GM23248 (cell line): ENCODE data around the gene HEPACAM. TPM values are rescaled to one million over a fixed set of nuclear protein-coding genes. Genes with fewer than 3 reads are reported as not detected.

ENCODE experiments used
- DNase-seq: peaks from one replicate; pipeline ENCODE4 v3.0.0-alpha.2; 2015
- H2AFZ ChIP-seq: fragments of 200-600 bp; sonication (generic); 2 replicates; pipeline ENCODE4 v1.6.1; 2016; ENCODE audit warnings: antibody characterized with exemption
- H3F3A ChIP-seq: fragments of 200-600 bp; sonication (generic); 2 replicates; pipeline ENCODE4 v1.6.1; 2016; ENCODE audit warnings: mild to moderate bottlenecking, antibody characterized with exemption, mixed run types; ENCODE audit not compliant: insufficient read depth
- H3K27ac ChIP-seq: fragments of 200-600 bp; sonication (generic); 2 replicates; pipeline ENCODE4 v1.5.1; 2016; ENCODE audit warnings: mild to moderate bottlenecking
- H3K27me3 ChIP-seq: fragments of 200-600 bp; sonication (generic); replicated peaks from 2 replicates; pipeline ENCODE4 v1.6.1; 2016; ENCODE audit warnings: mild to moderate bottlenecking; ENCODE audit not compliant: insufficient read depth
- H3K36me3 ChIP-seq: fragments of 200-600 bp; sonication (generic); 2 replicates; pipeline ENCODE4 v1.6.1; 2016; ENCODE audit warnings: low read depth, mild to moderate bottlenecking
- H3K4me1 ChIP-seq: fragments of 200-600 bp; sonication (generic); 2 replicates; pipeline ENCODE4 v1.6.1; 2016; ENCODE audit warnings: mild to moderate bottlenecking; ENCODE audit not compliant: insufficient read depth
- H3K4me2 ChIP-seq: fragments of 200-600 bp; sonication (generic); one replicate; pipeline ENCODE4 v1.6.1; 2016; ENCODE audit warnings: mild to moderate bottlenecking; ENCODE audit not compliant: unreplicated experiment
- H3K4me3 ChIP-seq: fragments of 200-600 bp; sonication (generic); 2 replicates; pipeline ENCODE4 v1.5.1; 2016; ENCODE audit warnings: mild to moderate bottlenecking
- H3K79me2 ChIP-seq: fragments of 200-600 bp; sonication (generic); 2 replicates; pipeline ENCODE4 v1.6.1; 2016; ENCODE audit warnings: mild to moderate bottlenecking; ENCODE audit not compliant: insufficient read depth
- H3K9ac ChIP-seq: fragments of 200-600 bp; sonication (generic); 2 replicates; pipeline ENCODE4 v1.6.1; 2016; ENCODE audit warnings: mild to moderate bottlenecking
- H3K9me2 ChIP-seq: fragments of 200-600 bp; sonication (generic); 2 replicates; pipeline ENCODE4 v1.6.1; 2016; ENCODE audit warnings: mixed run types, mild to moderate bottlenecking, moderate library complexity; ENCODE audit not compliant: insufficient read depth
- H3K9me3 ChIP-seq: fragments of 200-600 bp; sonication (generic); one replicate; pipeline ENCODE4 v1.6.1; 2017; ENCODE audit warnings: low read depth
- H4K20me1 ChIP-seq: fragments of 200-600 bp; sonication (generic); 2 replicates; pipeline ENCODE4 v1.6.0; 2016; ENCODE audit not compliant: insufficient read depth
- EZH2 ChIP-seq: fragments of 200-600 bp; sonication (generic); IDR thresholded peaks from 2 replicates; pipeline ENCODE4 v1.6.1; 2018; ENCODE audit warnings: antibody characterized with exemption, mild to moderate bottlenecking; ENCODE audit not compliant: insufficient read depth, poor library complexity, severe bottlenecking
- EZH2phosphoT487 ChIP-seq: fragments of 200-600 bp; sonication (generic); IDR thresholded peaks from 2 replicates; pipeline ENCODE4 v1.6.1; 2018; ENCODE audit warnings: antibody characterized with exemption, moderate library complexity, mild to moderate bottlenecking, low read depth; ENCODE audit not compliant: insufficient read depth
- WGBS, 2 experiments: methylation state at CpG; one replicate each; pipeline ENCODE4 v1.1.6; 2015 to 2017; ENCODE audit warnings: low lambda C conversion rate in 2 of 2, low coverage in 1 of 2; ENCODE audit errors: missing lambda C conversion rate in 2 of 2; 5-methylcytosine and 5-hydroxymethylcytosine counted together
- in situ Hi-C: fragments of 300-500 bp; cut with MboI; formaldehyde crosslinking; loops from 2 replicates; pipeline ENCODE4 v1.15.0; 2020
- polyA plus RNA-seq: library from polyadenylated mRNA; unstranded; fragments of >200 nt; fragmentation: Nextera tagmentation; extraction: Ambion mirVana; gene quantifications from 2 replicates; pipeline ENCODE4 v1.2.1, GENCODE V29; 2016
- total RNA-seq: library from RNA; depleted of rRNA; stranded (reverse); fragments of >200 nt; shearing (Covaris generic); gene quantifications from 2 replicates; pipeline ENCODE4 v1.2.3, GENCODE V29; 2014

The HEPACAM gene
- total and polyA plus RNA-seq, 2 experiments from 2014 or later, result not detected

DNA sequence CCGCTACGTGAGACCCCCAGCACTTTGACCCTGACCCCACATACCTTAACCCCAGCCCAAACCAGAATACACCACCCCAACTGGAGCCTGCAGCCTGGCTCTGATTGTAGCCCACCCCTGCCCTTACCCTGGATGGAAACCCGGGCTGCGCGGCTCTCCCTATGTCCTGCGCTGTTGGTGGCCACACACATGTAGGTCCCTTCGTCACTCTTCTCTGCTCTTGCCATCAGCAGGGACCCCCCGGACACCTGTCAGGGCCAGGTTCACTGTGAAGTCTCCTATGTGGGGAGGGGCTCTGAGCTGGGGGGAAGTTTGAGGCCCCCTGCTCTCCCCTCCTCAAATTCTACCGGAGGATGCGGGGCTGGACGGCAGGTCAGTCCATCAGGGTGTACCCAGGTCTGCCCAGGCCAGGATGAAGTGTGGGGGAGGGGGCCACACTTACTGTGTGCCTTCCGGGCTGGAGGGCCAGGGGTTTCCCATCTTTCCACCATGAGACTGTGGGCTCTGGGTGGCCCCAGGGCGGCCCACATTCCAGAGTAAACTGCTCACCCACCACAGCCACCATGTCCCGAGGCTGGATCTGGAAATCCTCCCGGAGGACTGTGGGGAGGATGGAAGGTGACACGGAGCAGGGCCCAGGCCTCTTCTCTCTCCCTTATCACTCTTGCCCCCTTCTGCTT, 39.6 kb downstream of the HEPACAM start:
- H3K9ac ChIP-seq, result no peak overlapping the region
- 92 to 94% methylated on average over 14 to 16 of the region's 16 CpGs for WGBS, 2 experiments

DNA sequence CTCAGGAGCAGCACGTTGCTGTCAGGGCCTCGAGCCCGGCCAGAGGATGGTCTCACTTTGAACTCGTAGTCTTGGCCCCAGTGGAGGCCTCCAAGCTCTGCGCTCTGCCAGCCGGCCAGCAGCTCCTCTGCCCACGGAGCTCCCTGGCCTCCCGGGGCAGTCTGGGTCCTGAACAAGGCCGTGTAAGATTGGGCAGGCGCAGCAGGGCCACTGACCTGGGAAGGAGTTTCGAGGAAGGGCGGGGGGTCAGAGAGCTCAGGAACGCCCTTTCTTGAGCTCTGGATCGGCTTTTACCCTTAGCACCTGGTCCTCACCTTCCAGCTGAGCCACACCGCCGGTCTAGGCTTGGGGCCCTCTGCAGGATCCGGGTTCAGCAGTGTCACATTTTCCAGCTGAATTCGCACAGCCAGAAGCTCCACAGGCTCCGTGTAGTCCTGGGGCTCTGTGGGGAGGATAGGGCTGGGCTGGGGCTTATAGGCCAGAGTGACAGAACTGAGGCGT, 40.3 kb downstream of the HEPACAM start:
- no peak for TF ChIP-seq EZH2
- TF ChIP-seq EZH2phosphoT487, result no peak
- Histone ChIP-seq H3F3A (peaks cover 30% of the 10 kb centered on the region), H3K9ac (no peak overlapping the region), H3K4me2 (no peak overlapping the region), H3K9me3 (no peaks in the 10 kb centered on the region), H3K27me3 (no peaks in the 10 kb centered on the region), H3K9me2 (no peaks in the 10 kb centered on the region), H3K27ac (no peak overlapping the region), H3K79me2 (no peaks in the 10 kb centered on the region), H2AFZ (no peak overlapping the region), H3K4me1 (peaks cover 37% of the 10 kb centered on the region), H3K36me3 (no peaks in the 10 kb centered on the region), H4K20me1 (no peaks in the 10 kb centered on the region), H3K4me3 (no peak overlapping the region)
- WGBS, 2 experiments, result 90 to 95% methylated on average over 16 to 20 of the region's 20 CpGs
- in situ Hi-C loops, result no loop called here
- no peak for DNase-seq

More for the DNA sequence above, 39.6 kb downstream of the HEPACAM start:
- peaks cover 43% of the 10 kb centered on the region for H3K4me1 ChIP-seq
- H3K79me2 ChIP-seq, result no peaks in the 10 kb centered on the region
- H3F3A ChIP-seq, result peaks cover 36% of the 10 kb centered on the region
- H3K4me3 ChIP-seq, result no peak overlapping the region
- H3K27ac ChIP-seq, result no peak overlapping the region
- no peaks in the 10 kb centered on the region for H3K9me2 ChIP-seq
- no peak for DNase-seq
- no peak overlapping the region for H2AFZ ChIP-seq
- TF ChIP-seq EZH2 (no peak), EZH2phosphoT487 (no peak)
- H3K9me3 ChIP-seq, result no peaks in the 10 kb centered on the region
- H3K27me3 ChIP-seq, result no peaks in the 10 kb centered on the region
- no peaks in the 10 kb centered on the region for H3K36me3 ChIP-seq
- H3K4me2 ChIP-seq, result no peak overlapping the region
- H4K20me1 ChIP-seq, result no peaks in the 10 kb centered on the region
- in situ Hi-C loops, result no loop called here

DNA sequence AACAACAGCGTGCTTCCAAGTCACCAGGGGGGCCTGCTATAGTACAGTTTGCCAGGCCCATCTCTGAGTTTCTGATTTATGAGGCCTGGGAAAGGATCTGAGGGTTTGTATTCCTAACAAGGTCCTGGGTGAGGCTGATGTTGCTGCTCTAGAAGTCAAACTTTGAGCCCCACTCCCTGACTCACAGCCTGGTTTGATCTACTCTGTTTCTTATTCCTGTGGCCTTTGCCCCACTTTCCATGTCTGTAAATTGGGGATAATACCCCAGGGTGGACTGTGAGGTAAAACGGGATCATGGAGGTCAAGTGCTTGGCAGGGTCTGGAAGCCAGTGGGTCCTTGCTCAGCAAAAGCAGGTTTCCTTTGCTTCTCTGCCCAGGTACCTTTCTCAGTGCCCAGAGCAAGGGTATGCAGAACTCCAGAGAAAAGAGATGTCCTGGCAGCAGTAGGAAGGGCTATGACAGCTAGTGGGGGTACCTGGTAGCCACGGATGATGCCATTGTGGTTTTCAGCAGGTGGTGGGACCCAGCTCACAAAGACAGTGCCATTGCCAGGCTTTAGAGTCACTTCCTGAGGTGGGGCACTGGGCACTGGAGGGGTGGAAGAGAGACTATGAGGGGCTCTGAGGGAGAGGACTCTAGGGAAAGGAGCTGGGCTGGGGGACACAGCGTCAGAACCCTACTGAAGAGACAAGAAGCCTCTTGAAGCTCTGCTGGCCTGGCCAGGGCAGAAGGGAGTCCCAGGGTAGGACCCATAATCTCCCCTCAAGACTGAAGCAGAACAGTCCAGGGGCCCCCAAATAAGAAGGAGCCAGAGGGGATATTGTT, 41.0 kb downstream of the HEPACAM start:
- Histone ChIP-seq H2AFZ (no peak overlapping the region), H3K4me1 (peaks cover 31% of the 10 kb centered on the region)

DNA sequence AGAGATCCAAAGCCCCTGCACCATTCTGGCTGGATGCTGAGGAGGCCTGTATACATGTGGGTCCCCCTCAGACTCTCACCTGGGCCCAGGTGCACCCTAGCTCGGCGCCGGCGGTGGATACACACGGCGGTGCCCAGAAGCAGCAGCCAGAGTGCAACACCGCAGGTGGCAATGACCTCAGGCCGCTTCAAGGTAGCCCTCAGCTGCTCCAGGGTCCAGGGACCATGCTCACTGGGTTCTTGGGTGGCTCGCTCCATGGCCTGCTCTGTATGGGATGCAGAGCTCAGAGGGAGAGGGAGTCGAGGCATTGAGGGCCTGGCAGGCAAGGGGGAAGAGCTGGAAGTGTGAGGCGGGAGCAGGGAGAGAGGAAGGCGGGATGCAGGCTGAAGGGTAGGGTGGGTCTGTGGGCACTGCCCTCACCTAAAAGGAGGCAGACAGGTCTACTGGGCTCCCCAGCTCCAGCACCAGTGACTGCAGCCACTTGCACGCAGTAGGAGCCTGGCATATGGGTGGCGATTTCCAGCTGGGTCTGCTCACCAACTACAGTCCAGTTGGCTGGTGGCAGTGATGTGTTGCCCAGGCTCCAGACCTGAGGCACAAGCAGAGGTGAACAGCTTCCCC, 42.0 kb downstream of the HEPACAM start:
- 89 to 90% methylated on average over 14 of the region's 14 CpGs for WGBS, 2 experiments
- Histone ChIP-seq H2AFZ (no peak overlapping the region), H3K27me3 (no peaks in the 10 kb centered on the region), H3K36me3 (no peaks in the 10 kb centered on the region), H3K4me3 (no peak overlapping the region), H3F3A (peaks cover 15% of the 10 kb centered on the region), H3K9me2 (no peaks in the 10 kb centered on the region), H3K9ac (no peak overlapping the region), H3K9me3 (no peaks in the 10 kb centered on the region), H3K4me2 (no peak overlapping the region), H3K27ac (no peak overlapping the region), H4K20me1 (no peaks in the 10 kb centered on the region), H3K79me2 (no peaks in the 10 kb centered on the region), H3K4me1 (peaks cover 22% of the 10 kb centered on the region)
- TF ChIP-seq EZH2 (no peak), EZH2phosphoT487 (no peak)
- in situ Hi-C loops, result no loop called here
- DNase-seq, result no peak

More for the DNA sequence above, 41.0 kb downstream of the HEPACAM start:
- Histone ChIP-seq H3F3A (peaks cover 25% of the 10 kb centered on the region), H3K4me3 (no peak overlapping the region), H3K27me3 (no peaks in the 10 kb centered on the region), H4K20me1 (no peaks in the 10 kb centered on the region), H3K27ac (no peak overlapping the region), H3K9ac (no peak overlapping the region), H3K9me3 (no peaks in the 10 kb centered on the region), H3K79me2 (no peaks in the 10 kb centered on the region), H3K36me3 (no peaks in the 10 kb centered on the region), H3K9me2 (no peaks in the 10 kb centered on the region), H3K4me2 (no peak overlapping the region)
- no peak for DNase-seq
- WGBS, 2 experiments, result 77 to 82% methylated on average over 4 of the region's 4 CpGs
- TF ChIP-seq EZH2phosphoT487 (no peak), EZH2 (no peak)
- in situ Hi-C loops, result no loop called here
